ENCODE measurements around the gene LIN7C.

Gene LIN7C

GRCh38 chr11:27497284-27497866, 9.2 kb downstream of the LIN7C start:
- FAIRE-seq (no peak), DNase-seq (ENCODE audit: insufficient read length, low spot score) (no peak)

GRCh38 chr11:27496461-27496860, 10.1 kb downstream of the LIN7C start:
- DNase-seq (ENCODE audit: insufficient read length, low spot score) (no peak), FAIRE-seq (no peak)
- TF ChIP-seq TAF1 (IDR thresholded peaks at IDR 0.05; ENCODE audit: low read depth, low read length) (no peak), POLR2A (IDR thresholded peaks at IDR 0.05; ENCODE audit: low read depth, low read length) (no peak), POLR2AphosphoS5 (IDR thresholded peaks at IDR 0.05; ENCODE audit: low read depth, low read length) (no peak), POU2F2 (IDR thresholded peaks at IDR 0.05; ENCODE audit: low read depth, low read length) (no peak), SPI1 (IDR thresholded peaks at IDR 0.05; ENCODE audit: low read depth, low read length) (no peak), PAX5 (IDR thresholded peaks at IDR 0.05; ENCODE audit: insufficient read depth, low read length, severe bottlenecking) (no peak)

More at GRCh38 chr11:27497284-27497866, 9.2 kb downstream of the LIN7C start:
- no peak for TF ChIP-seq SPI1 (IDR thresholded peaks at IDR 0.05; ENCODE audit: low read depth, low read length)
- no peak for TF ChIP-seq POLR2A (IDR thresholded peaks at IDR 0.05; ENCODE audit: low read depth, low read length)
- TF ChIP-seq POLR2AphosphoS5 (IDR thresholded peaks at IDR 0.05; ENCODE audit: low read depth, low read length): no peak
- TF ChIP-seq TAF1 (IDR thresholded peaks at IDR 0.05; ENCODE audit: low read depth, low read length): no peak
- no peak for TF ChIP-seq PAX5 (IDR thresholded peaks at IDR 0.05; ENCODE audit: insufficient read depth, low read length, severe bottlenecking)
- no peak for TF ChIP-seq POU2F2 (IDR thresholded peaks at IDR 0.05; ENCODE audit: low read depth, low read length)

GRCh38 chr11:27495710-27496300, 10.8 kb downstream of the LIN7C start:
- TF ChIP-seq POLR2AphosphoS5 (IDR thresholded peaks at IDR 0.05; ENCODE audit: low read depth, low read length): no peak
- no peak for TF ChIP-seq POU2F2 (IDR thresholded peaks at IDR 0.05; ENCODE audit: low read depth, low read length)
- no peak for TF ChIP-seq SPI1 (IDR thresholded peaks at IDR 0.05; ENCODE audit: low read depth, low read length)
- no peak for TF ChIP-seq POLR2A (IDR thresholded peaks at IDR 0.05; ENCODE audit: low read depth, low read length)
- no peak for TF ChIP-seq PAX5 (IDR thresholded peaks at IDR 0.05; ENCODE audit: insufficient read depth, low read length, severe bottlenecking)
- TF ChIP-seq TAF1 (IDR thresholded peaks at IDR 0.05; ENCODE audit: low read depth, low read length): no peak
- FAIRE-seq: no peak
- no peak for DNase-seq (ENCODE audit: insufficient read length, low spot score)

- no peak for TF ChIP-seq PAX5 (IDR thresholded peaks at IDR 0.05; ENCODE audit: insufficient read depth, low read length, severe bottlenecking)
- TF ChIP-seq POLR2A (IDR thresholded peaks at IDR 0.05; ENCODE audit: low read depth, low read length): no peak; the same call in 1 of the 2 replicates
- TF ChIP-seq TAF1 (IDR thresholded peaks at IDR 0.05; ENCODE audit: low read depth, low read length): no peak
- no peak for TF ChIP-seq POLR2AphosphoS5 (IDR thresholded peaks at IDR 0.05; ENCODE audit: low read depth, low read length)
- no peak for TF ChIP-seq SPI1 (IDR thresholded peaks at IDR 0.05; ENCODE audit: low read depth, low read length)
- DNase-seq (ENCODE audit: insufficient read length, low spot score) (no peak), FAIRE-seq (no peak)
Measured at GRCh38 chr11:27489092-27489491, 17.5 kb downstream of the LIN7C start.

GRCh38 chr11:27487706-27488105, 18.9 kb downstream of the LIN7C start:
- no peak for FAIRE-seq
- DNase-seq (ENCODE audit: insufficient read length, low spot score): no peak

GRCh38 chr11:27485930-27486773, 20.4 kb downstream of the LIN7C start:
- DNase-seq (ENCODE audit: insufficient read length, low spot score) (no peak), FAIRE-seq (no peak)
- TF ChIP-seq PAX5 (IDR thresholded peaks at IDR 0.05; ENCODE audit: insufficient read depth, low read length, severe bottlenecking) (no peak), POLR2A (IDR thresholded peaks at IDR 0.05; ENCODE audit: low read depth, low read length) (no peak), POU2F2 (IDR thresholded peaks at IDR 0.05; ENCODE audit: low read depth, low read length) (no peak), TAF1 (IDR thresholded peaks at IDR 0.05; ENCODE audit: low read depth, low read length) (no peak), POLR2AphosphoS5 (IDR thresholded peaks at IDR 0.05; ENCODE audit: low read depth, low read length) (no peak), SPI1 (IDR thresholded peaks at IDR 0.05; ENCODE audit: low read depth, low read length) (no peak)

More at GRCh38 chr11:27487706-27488105, 18.9 kb downstream of the LIN7C start:
- TF ChIP-seq PAX5 (IDR thresholded peaks at IDR 0.05; ENCODE audit: insufficient read depth, low read length, severe bottlenecking) (no peak), POLR2AphosphoS5 (IDR thresholded peaks at IDR 0.05; ENCODE audit: low read depth, low read length) (no peak), POU2F2 (IDR thresholded peaks at IDR 0.05; ENCODE audit: low read depth, low read length) (no peak), POLR2A (IDR thresholded peaks at IDR 0.05; ENCODE audit: low read depth, low read length) (no peak), TAF1 (IDR thresholded peaks at IDR 0.05; ENCODE audit: low read depth, low read length) (no peak), SPI1 (IDR thresholded peaks at IDR 0.05; ENCODE audit: low read depth, low read length) (no peak)

GRCh38 chr11:27482793-27483192, 23.8 kb downstream of the LIN7C start:
- no peak for TF ChIP-seq SPI1 (IDR thresholded peaks at IDR 0.05; ENCODE audit: low read depth, low read length)
- no peak for TF ChIP-seq POU2F2 (IDR thresholded peaks at IDR 0.05; ENCODE audit: low read depth, low read length)
- no peak for TF ChIP-seq PAX5 (IDR thresholded peaks at IDR 0.05; ENCODE audit: insufficient read depth, low read length, severe bottlenecking)
- no peak for TF ChIP-seq POLR2AphosphoS5 (IDR thresholded peaks at IDR 0.05; ENCODE audit: low read depth, low read length)
- no peak for TF ChIP-seq TAF1 (IDR thresholded peaks at IDR 0.05; ENCODE audit: low read depth, low read length)
- TF ChIP-seq POLR2A (IDR thresholded peaks at IDR 0.05; ENCODE audit: low read depth, low read length): no peak
- DNase-seq (ENCODE audit: insufficient read length, low spot score): no peak
- FAIRE-seq: no peak

GRCh38 chr11:27481992-27482391, 24.6 kb downstream of the LIN7C start:
- DNase-seq (ENCODE audit: insufficient read length, low spot score) (no peak), FAIRE-seq (no peak)
- TF ChIP-seq POLR2AphosphoS5 (IDR thresholded peaks at IDR 0.05; ENCODE audit: low read depth, low read length) (no peak), POLR2A (IDR thresholded peaks at IDR 0.05; ENCODE audit: low read depth, low read length) (no peak), SPI1 (IDR thresholded peaks at IDR 0.05; ENCODE audit: low read depth, low read length) (no peak), POU2F2 (IDR thresholded peaks at IDR 0.05; ENCODE audit: low read depth, low read length) (no peak), TAF1 (IDR thresholded peaks at IDR 0.05; ENCODE audit: low read depth, low read length) (no peak), PAX5 (IDR thresholded peaks at IDR 0.05; ENCODE audit: insufficient read depth, low read length, severe bottlenecking) (no peak)

- TF ChIP-seq POLR2A (IDR thresholded peaks at IDR 0.05; ENCODE audit: low read depth, low read length) (no peak), POLR2AphosphoS5 (IDR thresholded peaks at IDR 0.05; ENCODE audit: low read depth, low read length) (no peak)
- DNase-seq (ENCODE audit: insufficient read length, low spot score): no peak
- no peak for FAIRE-seq
Measured at GRCh38 chr11:27477831-27478230, 28.7 kb downstream of the LIN7C start.
